H9 (cell line): ENCODE results near the gene RNLS. TPM values are rescaled to one million over a fixed set of nuclear protein-coding genes. Genes with fewer than 3 reads are reported as not detected.

Experiments
- DNase-seq: peaks from one replicate; pipeline ENCODE4 v3.0.0-alpha.2; 2017
- H2AFZ ChIP-seq: one replicate; pipeline ENCODE4 v1.6.1; 2013; ENCODE audit warnings: mild to moderate bottlenecking, low read length, control low read depth, moderate library complexity
- H2AK5ac ChIP-seq: 2 replicates; pipeline ENCODE4 v1.6.1; 2013; ENCODE audit warnings: low read length, control low read depth, mixed read lengths; ENCODE audit not compliant: insufficient read length
- H2BK120ac ChIP-seq: one replicate; pipeline ENCODE4 v1.6.1; 2013; ENCODE audit warnings: low read depth, mild to moderate bottlenecking, low read length, control low read depth, inconsistent platforms; ENCODE audit not compliant: poor library complexity, severe bottlenecking
- H2BK12ac ChIP-seq: 2 replicates; pipeline ENCODE4 v1.6.1; 2013; ENCODE audit warnings: low read length, control low read depth, mixed read lengths, low read depth; ENCODE audit not compliant: insufficient read length
- H2BK15ac ChIP-seq: 2 replicates; pipeline ENCODE4 v1.6.1; 2013; ENCODE audit warnings: low read depth, low read length, control low read depth
- H2BK20ac ChIP-seq: one replicate; pipeline ENCODE4 v1.6.1; 2013; ENCODE audit warnings: low read depth, mild to moderate bottlenecking, low read length, control low read depth, inconsistent platforms; ENCODE audit not compliant: poor library complexity, severe bottlenecking
- H2BK5ac ChIP-seq: 2 replicates; pipeline ENCODE4 v1.6.1; 2013; ENCODE audit warnings: low read length, control low read depth, mixed read lengths; ENCODE audit not compliant: insufficient read length
- H3K14ac ChIP-seq: 2 replicates; pipeline ENCODE4 v1.6.1; 2013; ENCODE audit warnings: low read length, control low read depth; ENCODE audit not compliant: insufficient read depth
- H3K18ac ChIP-seq: 2 replicates; pipeline ENCODE4 v1.6.1; 2013; ENCODE audit warnings: low read depth, mild to moderate bottlenecking, mixed read lengths, low read length, control low read depth; ENCODE audit not compliant: insufficient read length
- H3K23ac ChIP-seq: 2 replicates; pipeline ENCODE4 v1.6.1; 2013; ENCODE audit warnings: low read length, control low read depth, mixed read lengths, low read depth; ENCODE audit not compliant: insufficient read length
- H3K23me2 ChIP-seq: 2 replicates; pipeline ENCODE4 v1.6.1; 2013; ENCODE audit warnings: low read depth, mild to moderate bottlenecking, mixed read lengths, low read length, control low read depth; ENCODE audit not compliant: insufficient read length, poor library complexity, severe bottlenecking
- H3K27ac ChIP-seq: 2 replicates; pipeline ENCODE4 v1.5.1; 2013; ENCODE audit warnings: low read length, control low read depth, mixed read lengths, low read depth; ENCODE audit not compliant: insufficient read length
- H3K27me3 ChIP-seq: 2 replicates; pipeline ENCODE4 v1.6.1; 2013; ENCODE audit warnings: low read length, control low read depth, inconsistent platforms; ENCODE audit not compliant: insufficient read depth
- H3K4ac ChIP-seq: 2 replicates; pipeline ENCODE4 v1.6.1; 2013; ENCODE audit warnings: low read depth, mild to moderate bottlenecking, control low read depth, inconsistent platforms, low read length, moderate library complexity
- H3K4me1 ChIP-seq: 2 replicates; pipeline ENCODE4 v1.6.1; 2013; ENCODE audit warnings: low read length, control low read depth, inconsistent platforms; ENCODE audit not compliant: insufficient read depth
- H3K4me2 ChIP-seq: 2 replicates; pipeline ENCODE4 v1.6.1; 2013; ENCODE audit warnings: low read length, control low read depth, mixed read lengths; ENCODE audit not compliant: insufficient read length, insufficient read depth
- H3K56ac ChIP-seq: 2 replicates; pipeline ENCODE4 v1.6.1; 2013; ENCODE audit warnings: low read depth, mild to moderate bottlenecking, mixed read lengths, low read length, control low read depth; ENCODE audit not compliant: insufficient read length
- H3K79me1 ChIP-seq: 2 replicates; pipeline ENCODE4 v1.6.1; 2013; ENCODE audit warnings: low read depth, mild to moderate bottlenecking, moderate library complexity, low read length, control low read depth, inconsistent platforms; ENCODE audit not compliant: insufficient read depth, poor library complexity, severe bottlenecking
- H3K79me2 ChIP-seq: 2 replicates; pipeline ENCODE4 v1.6.1; 2013; ENCODE audit warnings: low read length, control low read depth, inconsistent platforms; ENCODE audit not compliant: insufficient read depth
- H3K9ac ChIP-seq: 2 replicates; pipeline ENCODE4 v1.6.1; 2013; ENCODE audit warnings: low read length, control low read depth, mixed read lengths; ENCODE audit not compliant: insufficient read length; ENCODE audit errors: extremely low read depth
- H3K9me3 ChIP-seq: one replicate; pipeline ENCODE4 v1.6.1; 2013; ENCODE audit warnings: low read depth, low read length, inconsistent platforms; ENCODE audit not compliant: control insufficient read depth
- H3T11ph ChIP-seq: one replicate; pipeline ENCODE4 v1.6.1; 2013; ENCODE audit warnings: mild to moderate bottlenecking, low read length, control low read depth, inconsistent platforms
- H4K20me1 ChIP-seq: one replicate; pipeline ENCODE4 v1.6.1; 2013; ENCODE audit not compliant: control insufficient read depth, insufficient read length, insufficient read depth
- H4K5ac ChIP-seq: 2 replicates; pipeline ENCODE4 v1.6.1; 2013; ENCODE audit warnings: low read depth, mild to moderate bottlenecking, mixed read lengths, low read length, control low read depth; ENCODE audit not compliant: insufficient read length
- H4K8ac ChIP-seq: replicated peaks from 2 replicates; pipeline ENCODE4 v1.6.1; 2013; ENCODE audit warnings: low read length, control low read depth, mixed read lengths, low read depth; ENCODE audit not compliant: insufficient read length
- H4K91ac ChIP-seq: 2 replicates; pipeline ENCODE4 v1.6.1; 2013; ENCODE audit warnings: low read depth, mild to moderate bottlenecking, moderate library complexity, mixed read lengths, low read length, control low read depth; ENCODE audit not compliant: insufficient read length
- H3K27ac Mint-ChIP-seq, 3 experiments: 2 replicates in 2 of 3; 3 replicates in 1 of 3; pipeline ENCODE4 v1.8.0; 2020 to 2021; ENCODE audit warnings: mixed read lengths in 3 of 3, mild to moderate bottlenecking in 1 of 3, moderate library complexity in 1 of 3
- H3K27me3 Mint-ChIP-seq: 2 replicates; pipeline ENCODE4 v1.8.0; 2021; ENCODE audit warnings: low read depth, mild to moderate bottlenecking, moderate library complexity, mixed read lengths
- H3K36me3 Mint-ChIP-seq, 3 experiments: 2 replicates in 2 of 3; 3 replicates in 1 of 3; pipeline ENCODE4 v1.8.0; 2020 to 2021; ENCODE audit warnings: low read depth in 3 of 3, mixed read lengths in 3 of 3; ENCODE audit not compliant: insufficient read depth in 1 of 3
- H3K4me1 Mint-ChIP-seq, 2 experiments: 2 replicates each; pipeline ENCODE4 v1.8.0; 2020; ENCODE audit warnings: mixed read lengths in 2 of 2
- H3K4me3 Mint-ChIP-seq, 2 experiments: 2 replicates in 1 of 2; 3 replicates in 1 of 2; pipeline ENCODE4 v1.8.0; 2020 to 2021; ENCODE audit warnings: mild to moderate bottlenecking in 2 of 2, mixed read lengths in 2 of 2, moderate library complexity in 1 of 2
- H3K9me3 Mint-ChIP-seq, 2 experiments: 2 replicates in 1 of 2; 3 replicates in 1 of 2; pipeline ENCODE4 v1.8.0; 2020; ENCODE audit warnings: mild to moderate bottlenecking in 2 of 2, mixed read lengths in 2 of 2, moderate library complexity in 1 of 2
- CTCF ChIP-seq: fragments of 200-600 bp; sonication (generic); conservative IDR thresholded peaks from 3 replicates; pipeline ENCODE4 v1.8.0; 2021; ENCODE audit warnings: antibody characterized with exemption, mild to moderate bottlenecking
- WGBS: extraction: QIAGEN DNeasy Blood & Tissue Kit; methylation state at CpG from one replicate; pipeline ENCODE4 v1.1.7; 2013; ENCODE audit warnings: missing lambda C conversion rate, low lambda C conversion rate, mixed read lengths; ENCODE audit not compliant: insufficient read length; ENCODE audit errors: extremely low coverage; 5-methylcytosine and 5-hydroxymethylcytosine counted together
- total RNA-seq: library from RNA; stranded (reverse); gene quantifications from 2 replicates; pipeline ENCODE4 v1.2.1, GENCODE V29; 2021

The RNLS gene
- total RNA-seq, 1 experiment from 2014 or later: 7.5 TPM

GRCh38 chr10:88583584-88583957 lies 453 bp upstream of the RNLS start:
- H3K79me2 ChIP-seq: no peaks in the 10 kb centered on the region
- H3K23me2 ChIP-seq: no peaks in the 10 kb centered on the region
- no peaks in the 10 kb centered on the region for H3K27me3 ChIP-seq
- H3K9me3 ChIP-seq: no peaks in the 10 kb centered on the region
- peak overlapping the region; percentile 53 for H3K4me2 ChIP-seq
- no peak overlapping the region for H2AK5ac ChIP-seq
- H3K27ac ChIP-seq: no peak overlapping the region
- H3K27me3 Mint-ChIP-seq: peaks cover 17% of the 10 kb centered on the region
- no peak overlapping the region for H2BK120ac ChIP-seq
- H3T11ph ChIP-seq: no peak overlapping the region
- no peaks in the 10 kb centered on the region for H3K9me3 Mint-ChIP-seq
- no peak overlapping the region for H3K9ac ChIP-seq
- H2BK15ac ChIP-seq: no peak overlapping the region
- H3K14ac ChIP-seq: no peak overlapping the region
- H3K23ac ChIP-seq: no peak overlapping the region
- no peak for TF ChIP-seq CTCF
- H3K36me3 Mint-ChIP-seq: no peaks in the 10 kb centered on the region
- H3K27ac Mint-ChIP-seq: peak overlapping the region in 1 of 3 experiments; percentile 48; a peak in 1 of 7 replicates
- no peak overlapping the region for H4K8ac ChIP-seq
- H4K20me1 ChIP-seq: no peaks in the 10 kb centered on the region
- no peak overlapping the region for H4K91ac ChIP-seq
- WGBS: no CpG with 5 or more reads among the region's 7 CpGs
- no peak overlapping the region for H4K5ac ChIP-seq
- peaks cover 4 to 10% of the 10 kb centered on the region in 2 experiments; a peak in 3 of 4 replicates for H3K4me1 Mint-ChIP-seq
- H2BK20ac ChIP-seq: no peak overlapping the region
- H3K18ac ChIP-seq: no peak overlapping the region
- no peaks in the 10 kb centered on the region for H3K4me1 ChIP-seq
- H3K4ac ChIP-seq: no peak overlapping the region
- no peak overlapping the region for H2BK5ac ChIP-seq
- no peak overlapping the region for H2BK12ac ChIP-seq
- DNase-seq: no peak
- H3K4me3 Mint-ChIP-seq: peak overlapping the region; percentile 75 to 85
- H3K56ac ChIP-seq: no peak overlapping the region
- no peaks in the 10 kb centered on the region for H3K79me1 ChIP-seq
- peak overlapping the region; percentile 3 for H2AFZ ChIP-seq
